HEK293 (cell line): Measurements from ENCODE around the gene FOXO6.

Experiments
- CTCF ChIP-seq: fragments of 450-650 bp; formaldehyde crosslinking; IDR thresholded peaks from 2 replicates; pipeline ENCODE4 v1.5.1; 2016; ENCODE audit warnings: missing biosample characterization, missing genetic modification characterization
- GLIS2 ChIP-seq: fragments of 450-650 bp; formaldehyde crosslinking; IDR thresholded peaks from 2 replicates; pipeline ENCODE4 v1.5.1; 2016; ENCODE audit warnings: missing biosample characterization, missing genetic modification characterization
- PBX3 ChIP-seq: sonication (generic); formaldehyde crosslinking; IDR thresholded peaks from 2 replicates; pipeline ENCODE4 v1.8.1; 2022; ENCODE audit warnings: mild to moderate bottlenecking, moderate library complexity, missing genetic modification reagents

GRCh38 chr1:41365772-41366454 is 4.7 kb downstream of the FOXO6 start:
- TF ChIP-seq GLIS2 (tag by site-specific recombination) (no peak), CTCF (tag by site-specific recombination) (no peak), PBX3 (CRISPR knock-in tag) (no peak)
